A549 (cell line): ENCODE data around the gene ATP7B.

Source experiments
- CBX2 ChIP-seq: fragments of 200-600 bp; sonication (generic); IDR thresholded peaks from 2 replicates; pipeline ENCODE4 v1.6.1; 2016; ENCODE audit warnings: low read depth, mild to moderate bottlenecking, borderline replicate concordance
- CBX8 ChIP-seq: fragments of 200-600 bp; sonication (generic); IDR thresholded peaks from 2 replicates; pipeline ENCODE4 v1.6.1; 2016
- EHMT2 ChIP-seq: fragments of 200-600 bp; sonication (generic); IDR thresholded peaks from 2 replicates; pipeline ENCODE4 v1.6.1; 2016; ENCODE audit warnings: antibody characterized with exemption, low read depth, mild to moderate bottlenecking, moderate library complexity
- ESRRA ChIP-seq: fragments of 150-350 bp; IDR thresholded peaks from 2 replicates; pipeline ENCODE4 v1.6.1; 2014; ENCODE audit warnings: mild to moderate bottlenecking, low read length, borderline replicate concordance
- HOXB13 ChIP-seq: fragments of 250-450 bp; sonication (Bioruptor Pico); IDR thresholded peaks from 2 replicates; pipeline ENCODE4 v1.5.0; 2020; ENCODE audit warnings: low read depth, mild to moderate bottlenecking, moderate library complexity
- MAFK ChIP-seq: fragments of 450-650 bp; IDR thresholded peaks from 2 replicates; pipeline ENCODE4 v1.6.1; 2014; ENCODE audit not compliant: partially characterized antibody
- POLR2A ChIP-seq: IDR thresholded peaks from 2 replicates; pipeline ENCODE4 v1.6.1; 2012; ENCODE audit warnings: mild to moderate bottlenecking, low read length
- SREBF2 ChIP-seq: fragments of 450-650 bp; IDR thresholded peaks from 2 replicates; pipeline ENCODE4 v1.6.1; 2014; ENCODE audit warnings: mild to moderate bottlenecking, moderate library complexity
- TF ChIP-seq, protein P1 (sequence below): fragments of >200 bp; sonication (Bioruptor Twin); formaldehyde crosslinking; IDR thresholded peaks from 3 replicates; pipeline ENCODE4 v1.5.1; 2016
- TF ChIP-seq, protein P2 (sequence below): fragments of 450-650 bp; IDR thresholded peaks from 2 replicates; pipeline ENCODE4 v1.6.1; 2014; ENCODE audit warnings: antibody characterized with exemption
- TF ChIP-seq, protein P3 (sequence below): IDR thresholded peaks from 2 replicates; pipeline ENCODE4 v1.6.1; 2012

- TF ChIP-seq, protein P1, sequence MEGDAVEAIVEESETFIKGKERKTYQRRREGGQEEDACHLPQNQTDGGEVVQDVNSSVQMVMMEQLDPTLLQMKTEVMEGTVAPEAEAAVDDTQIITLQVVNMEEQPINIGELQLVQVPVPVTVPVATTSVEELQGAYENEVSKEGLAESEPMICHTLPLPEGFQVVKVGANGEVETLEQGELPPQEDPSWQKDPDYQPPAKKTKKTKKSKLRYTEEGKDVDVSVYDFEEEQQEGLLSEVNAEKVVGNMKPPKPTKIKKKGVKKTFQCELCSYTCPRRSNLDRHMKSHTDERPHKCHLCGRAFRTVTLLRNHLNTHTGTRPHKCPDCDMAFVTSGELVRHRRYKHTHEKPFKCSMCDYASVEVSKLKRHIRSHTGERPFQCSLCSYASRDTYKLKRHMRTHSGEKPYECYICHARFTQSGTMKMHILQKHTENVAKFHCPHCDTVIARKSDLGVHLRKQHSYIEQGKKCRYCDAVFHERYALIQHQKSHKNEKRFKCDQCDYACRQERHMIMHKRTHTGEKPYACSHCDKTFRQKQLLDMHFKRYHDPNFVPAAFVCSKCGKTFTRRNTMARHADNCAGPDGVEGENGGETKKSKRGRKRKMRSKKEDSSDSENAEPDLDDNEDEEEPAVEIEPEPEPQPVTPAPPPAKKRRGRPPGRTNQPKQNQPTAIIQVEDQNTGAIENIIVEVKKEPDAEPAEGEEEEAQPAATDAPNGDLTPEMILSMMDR: no peak
- TF ChIP-seq, protein P2, sequence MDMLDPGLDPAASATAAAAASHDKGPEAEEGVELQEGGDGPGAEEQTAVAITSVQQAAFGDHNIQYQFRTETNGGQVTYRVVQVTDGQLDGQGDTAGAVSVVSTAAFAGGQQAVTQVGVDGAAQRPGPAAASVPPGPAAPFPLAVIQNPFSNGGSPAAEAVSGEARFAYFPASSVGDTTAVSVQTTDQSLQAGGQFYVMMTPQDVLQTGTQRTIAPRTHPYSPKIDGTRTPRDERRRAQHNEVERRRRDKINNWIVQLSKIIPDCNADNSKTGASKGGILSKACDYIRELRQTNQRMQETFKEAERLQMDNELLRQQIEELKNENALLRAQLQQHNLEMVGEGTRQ: no peak
- TF ChIP-seq HOXB13 (CRISPR knock-in tag) (no peak), EHMT2 (no peak), ESRRA (no peak), MAFK (no peak), CBX8 (no peak), SREBF2 (no peak), CBX2 (no peak), POLR2A (no peak)
- TF ChIP-seq, protein P3, sequence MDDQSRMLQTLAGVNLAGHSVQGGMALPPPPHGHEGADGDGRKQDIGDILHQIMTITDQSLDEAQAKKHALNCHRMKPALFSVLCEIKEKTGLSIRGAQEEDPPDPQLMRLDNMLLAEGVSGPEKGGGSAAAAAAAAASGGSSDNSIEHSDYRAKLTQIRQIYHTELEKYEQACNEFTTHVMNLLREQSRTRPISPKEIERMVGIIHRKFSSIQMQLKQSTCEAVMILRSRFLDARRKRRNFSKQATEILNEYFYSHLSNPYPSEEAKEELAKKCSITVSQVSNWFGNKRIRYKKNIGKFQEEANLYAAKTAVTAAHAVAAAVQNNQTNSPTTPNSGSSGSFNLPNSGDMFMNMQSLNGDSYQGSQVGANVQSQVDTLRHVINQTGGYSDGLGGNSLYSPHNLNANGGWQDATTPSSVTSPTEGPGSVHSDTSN: no peak
These were observed 15.3 kb downstream of the ATP7B start for GRCh38 chr13:51995677-51996551.
